KMS-11 (cell line): ENCODE data around the gene SGCD.

Experiments
- H2AFZ ChIP-seq: fragments of 200-600 bp; sonication (generic); 2 replicates; pipeline ENCODE4 v1.6.1; 2016; ENCODE audit warnings: antibody characterized with exemption, mixed run types, low read depth
- H3K27ac ChIP-seq: fragments of 200-600 bp; sonication (generic); 2 replicates; pipeline ENCODE4 v1.6.1; 2016; ENCODE audit warnings: mild to moderate bottlenecking, mixed run types
- H3K27me3 ChIP-seq: fragments of 200-600 bp; sonication (generic); 2 replicates; pipeline ENCODE4 v1.6.1; 2017; ENCODE audit warnings: mild to moderate bottlenecking, low read depth, mixed run types, moderate library complexity; ENCODE audit not compliant: insufficient read depth
- H3K36me3 ChIP-seq: fragments of 200-600 bp; sonication (generic); 2 replicates; pipeline ENCODE4 v1.6.1; 2017; ENCODE audit warnings: mild to moderate bottlenecking, mixed run types; ENCODE audit not compliant: insufficient read depth
- H3K4me1 ChIP-seq: fragments of 200-600 bp; sonication (generic); 2 replicates; pipeline ENCODE4 v1.6.1; 2016; ENCODE audit warnings: mild to moderate bottlenecking, low read depth, mixed run types; ENCODE audit not compliant: poor library complexity, severe bottlenecking
- H3K4me2 ChIP-seq: fragments of 200-600 bp; sonication (generic); 2 replicates; pipeline ENCODE4 v1.7.0; 2016; ENCODE audit warnings: mild to moderate bottlenecking, mixed run types
- H3K4me3 ChIP-seq: fragments of 200-600 bp; sonication (generic); IDR thresholded peaks from 2 replicates; pipeline ENCODE4 v1.6.1; 2017; ENCODE audit warnings: low read depth, low read length, mixed read lengths; ENCODE audit not compliant: insufficient read depth
- H3K79me2 ChIP-seq: fragments of 200-600 bp; sonication (generic); 2 replicates; pipeline ENCODE4 v1.6.1; 2016; ENCODE audit warnings: low read depth, mixed run types; ENCODE audit not compliant: insufficient read depth
- H3K9ac ChIP-seq: fragments of 200-600 bp; sonication (generic); 2 replicates; pipeline ENCODE4 v1.6.1; 2016; ENCODE audit warnings: mild to moderate bottlenecking, mixed run types
- H4K20me1 ChIP-seq: fragments of 200-600 bp; sonication (generic); 2 replicates; pipeline ENCODE4 v1.6.1; 2016; ENCODE audit warnings: mild to moderate bottlenecking, mixed run types; ENCODE audit not compliant: insufficient read depth
- TF ChIP-seq, protein P1 (sequence below): fragments of 200-600 bp; sonication (generic); conservative IDR thresholded peaks from 2 replicates; pipeline ENCODE4 v1.6.1; 2017; ENCODE audit warnings: low read depth, mild to moderate bottlenecking, antibody characterized with exemption, low read length, moderate library complexity, mixed read lengths

SGCD gene

DNA sequence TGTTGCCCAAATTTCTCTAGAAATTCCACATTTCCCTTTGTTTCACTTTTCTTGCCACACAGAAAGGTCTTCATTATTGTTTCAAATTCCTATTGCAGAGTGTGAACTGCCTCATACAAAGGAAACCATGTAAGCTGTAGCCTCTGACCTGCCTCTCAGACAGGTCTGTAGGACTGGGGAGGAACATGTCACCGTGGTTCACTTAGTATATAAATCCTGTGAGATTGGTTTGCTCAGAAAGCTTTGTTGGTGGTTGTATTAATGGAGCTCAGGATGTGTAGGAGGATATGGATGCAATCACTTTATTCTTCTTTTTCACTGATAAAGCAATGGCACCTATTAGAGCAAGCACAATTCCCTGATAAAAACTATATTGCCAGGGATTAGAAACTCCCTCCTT, 4.2 kb downstream of the SGCD start:
- H3K9ac ChIP-seq = no peak overlapping the region
- H2AFZ ChIP-seq = no peak overlapping the region
- TF ChIP-seq, protein P1, sequence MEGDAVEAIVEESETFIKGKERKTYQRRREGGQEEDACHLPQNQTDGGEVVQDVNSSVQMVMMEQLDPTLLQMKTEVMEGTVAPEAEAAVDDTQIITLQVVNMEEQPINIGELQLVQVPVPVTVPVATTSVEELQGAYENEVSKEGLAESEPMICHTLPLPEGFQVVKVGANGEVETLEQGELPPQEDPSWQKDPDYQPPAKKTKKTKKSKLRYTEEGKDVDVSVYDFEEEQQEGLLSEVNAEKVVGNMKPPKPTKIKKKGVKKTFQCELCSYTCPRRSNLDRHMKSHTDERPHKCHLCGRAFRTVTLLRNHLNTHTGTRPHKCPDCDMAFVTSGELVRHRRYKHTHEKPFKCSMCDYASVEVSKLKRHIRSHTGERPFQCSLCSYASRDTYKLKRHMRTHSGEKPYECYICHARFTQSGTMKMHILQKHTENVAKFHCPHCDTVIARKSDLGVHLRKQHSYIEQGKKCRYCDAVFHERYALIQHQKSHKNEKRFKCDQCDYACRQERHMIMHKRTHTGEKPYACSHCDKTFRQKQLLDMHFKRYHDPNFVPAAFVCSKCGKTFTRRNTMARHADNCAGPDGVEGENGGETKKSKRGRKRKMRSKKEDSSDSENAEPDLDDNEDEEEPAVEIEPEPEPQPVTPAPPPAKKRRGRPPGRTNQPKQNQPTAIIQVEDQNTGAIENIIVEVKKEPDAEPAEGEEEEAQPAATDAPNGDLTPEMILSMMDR = no peak
- H3K36me3 ChIP-seq = no peaks in the 10 kb centered on the region
- no peaks in the 10 kb centered on the region for H3K79me2 ChIP-seq
- no peaks in the 10 kb centered on the region for H3K27me3 ChIP-seq
- H4K20me1 ChIP-seq = no peaks in the 10 kb centered on the region
- no peaks in the 10 kb centered on the region for H3K4me1 ChIP-seq
- H3K4me2 ChIP-seq = no peak overlapping the region
- H3K4me3 ChIP-seq = no peak overlapping the region
- H3K27ac ChIP-seq = no peak overlapping the region

GRCh38 chr5:156331845-156332244, 4.9 kb downstream of the SGCD start:
- no peaks in the 10 kb centered on the region for H3K36me3 ChIP-seq
- H3K79me2 ChIP-seq = no peaks in the 10 kb centered on the region
- H3K27me3 ChIP-seq = no peaks in the 10 kb centered on the region
- no peaks in the 10 kb centered on the region for H4K20me1 ChIP-seq
- no peak overlapping the region for H2AFZ ChIP-seq
- no peak overlapping the region for H3K4me3 ChIP-seq
- no peak overlapping the region for H3K27ac ChIP-seq
- no peak overlapping the region for H3K9ac ChIP-seq
- H3K4me1 ChIP-seq = no peaks in the 10 kb centered on the region
- TF ChIP-seq, protein P1 = no peak
- no peak overlapping the region for H3K4me2 ChIP-seq

DNA sequence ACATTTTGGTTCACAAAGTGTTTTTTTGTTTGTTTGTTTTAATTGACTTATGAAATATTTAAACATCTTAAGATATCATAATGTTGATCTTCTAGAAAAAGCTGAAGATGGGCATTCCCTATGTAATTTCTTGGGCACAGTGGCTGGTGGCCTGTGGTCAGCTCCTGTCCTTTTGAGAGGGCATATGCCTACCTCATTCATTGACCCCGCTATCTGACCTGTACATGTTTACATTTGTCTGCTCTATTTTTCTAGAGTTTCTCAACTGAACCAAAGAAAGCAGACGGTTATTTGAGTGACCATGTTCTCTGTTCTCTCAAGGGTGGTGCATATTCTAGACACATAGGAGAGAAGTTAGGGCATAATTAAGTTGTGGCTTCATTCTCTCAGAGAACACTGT, 5.3 kb downstream of the SGCD start:
- Histone ChIP-seq H3K36me3 (no peaks in the 10 kb centered on the region), H3K9ac (no peak overlapping the region), H4K20me1 (no peaks in the 10 kb centered on the region), H3K27me3 (no peaks in the 10 kb centered on the region), H2AFZ (no peak overlapping the region), H3K4me2 (no peak overlapping the region), H3K4me1 (no peaks in the 10 kb centered on the region), H3K27ac (no peak overlapping the region), H3K79me2 (no peaks in the 10 kb centered on the region), H3K4me3 (no peak overlapping the region)
- TF ChIP-seq, protein P1 = no peak

DNA sequence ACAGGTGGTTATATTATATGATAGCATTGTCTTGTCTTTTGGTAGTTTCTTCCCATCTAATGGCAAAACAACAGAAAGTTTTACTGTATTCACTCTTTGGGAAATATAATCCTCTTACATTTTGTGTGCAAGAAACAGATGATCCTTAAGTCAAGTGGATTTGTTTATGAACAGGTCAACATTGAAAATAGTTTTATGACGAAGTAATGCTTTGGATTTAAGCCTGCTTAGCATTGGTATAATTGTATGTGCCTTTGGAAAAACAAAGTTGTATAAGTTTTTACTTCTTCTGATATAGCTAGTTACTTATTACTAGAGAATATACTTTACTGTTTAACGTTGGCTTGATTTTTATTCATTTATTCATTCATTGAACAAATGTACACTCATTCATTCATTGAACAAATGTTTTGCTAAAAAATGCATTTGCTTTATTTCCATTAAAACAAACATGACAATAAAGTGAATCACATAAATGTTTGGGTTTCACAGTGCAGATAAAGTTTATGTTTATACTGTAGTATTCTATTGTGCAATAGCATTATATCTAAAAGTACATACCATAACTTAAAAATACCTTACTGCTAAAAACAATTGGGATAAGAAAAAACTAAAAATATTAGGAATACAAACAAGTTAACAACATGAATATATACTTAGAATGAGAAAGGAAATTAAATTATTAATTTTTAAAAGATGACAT, 12.3 kb downstream of the SGCD start:
- Histone ChIP-seq H3K9ac (no peak overlapping the region), H2AFZ (no peak overlapping the region), H3K4me3 (no peak overlapping the region), H3K27ac (no peak overlapping the region), H3K36me3 (no peaks in the 10 kb centered on the region), H3K4me2 (no peak overlapping the region), H3K27me3 (no peaks in the 10 kb centered on the region), H3K79me2 (no peaks in the 10 kb centered on the region), H3K4me1 (no peaks in the 10 kb centered on the region), H4K20me1 (no peaks in the 10 kb centered on the region)
- TF ChIP-seq, protein P1 = no peak
